ENCODE results near the gene GRK1. TPM values are rescaled to one million over a fixed set of nuclear protein-coding genes. Genes with fewer than 3 reads are reported as not detected.

GRK1 gene
- total RNA-seq, 4 donors from 2014 or later, result 0.07 to 0.12 TPM; not detected in 2

GRCh38 chr13:113726961-113727411 lies 60.0 kb downstream of the GRK1 start:
- Histone ChIP-seq H3K4me1 (peaks cover 0 to 5% of the 10 kb centered on the region in 2 donors), H3K27me3 (peaks cover 0 to 5% of the 10 kb centered on the region in 2 donors), H3K9me3 (no peaks in the 10 kb centered on the region), H3K36me3 (no peaks in the 10 kb centered on the region), H3K27ac (no peak overlapping the region), H3K4me3 (no peak overlapping the region)
- intact Hi-C loops (cut with DNase I; ENCODE audit: low total_unique reads), result no loop called here
- no peak for DNase-seq
- TF ChIP-seq POLR2A (IDR thresholded peaks at IDR 0.05) (no peak), CTCF (IDR thresholded peaks at IDR 0.05) (no peak)

GRCh38 chr13:113728571-113729054 lies 61.6 kb downstream of the GRK1 start:
- TF ChIP-seq POLR2A (IDR thresholded peaks at IDR 0.05), result no peak
- no peak for TF ChIP-seq CTCF (IDR thresholded peaks at IDR 0.05)
- Histone ChIP-seq H3K9me3 (no peaks in the 10 kb centered on the region), H3K27me3 (peaks cover 0 to 5% of the 10 kb centered on the region in 2 donors), H3K4me1 (peaks cover 0 to 5% of the 10 kb centered on the region in 2 donors), H3K27ac (no peak overlapping the region), H3K36me3 (no peaks in the 10 kb centered on the region), H3K4me3 (no peak overlapping the region)
- no peak for DNase-seq
- intact Hi-C loops (cut with DNase I; ENCODE audit: low total_unique reads), result no loop called here

GRCh38 chr13:113729187-113730019 lies 62.4 kb downstream of the GRK1 start:
- Histone ChIP-seq H3K4me3 (no peak overlapping the region), H3K27me3 (peaks cover 0 to 5% of the 10 kb centered on the region in 2 donors), H3K27ac (no peak overlapping the region), H3K9me3 (no peaks in the 10 kb centered on the region), H3K4me1 (peaks cover 0 to 5% of the 10 kb centered on the region in 2 donors), H3K36me3 (no peaks in the 10 kb centered on the region)
- intact Hi-C loops (cut with DNase I; ENCODE audit: low total_unique reads), result no loop called here
- TF ChIP-seq POLR2A (IDR thresholded peaks at IDR 0.05) (no peak), CTCF (IDR thresholded peaks at IDR 0.05) (no peak)
- DNase-seq, result no peak

GRCh38 chr13:113730258-113730691 lies 63.3 kb downstream of the GRK1 start:
- no peaks in the 10 kb centered on the region for H3K9me3 ChIP-seq
- no peaks in the 10 kb centered on the region for H3K27me3 ChIP-seq
- intact Hi-C loops (cut with DNase I; ENCODE audit: low total_unique reads), result no loop called here
- H3K27ac ChIP-seq, result no peak overlapping the region
- no peaks in the 10 kb centered on the region for H3K4me1 ChIP-seq
- H3K36me3 ChIP-seq, result no peaks in the 10 kb centered on the region
- TF ChIP-seq CTCF (IDR thresholded peaks at IDR 0.05), result no peak
- no peak for TF ChIP-seq POLR2A (IDR thresholded peaks at IDR 0.05)
- no peak overlapping the region for H3K4me3 ChIP-seq
- no peak for DNase-seq

DNA sequence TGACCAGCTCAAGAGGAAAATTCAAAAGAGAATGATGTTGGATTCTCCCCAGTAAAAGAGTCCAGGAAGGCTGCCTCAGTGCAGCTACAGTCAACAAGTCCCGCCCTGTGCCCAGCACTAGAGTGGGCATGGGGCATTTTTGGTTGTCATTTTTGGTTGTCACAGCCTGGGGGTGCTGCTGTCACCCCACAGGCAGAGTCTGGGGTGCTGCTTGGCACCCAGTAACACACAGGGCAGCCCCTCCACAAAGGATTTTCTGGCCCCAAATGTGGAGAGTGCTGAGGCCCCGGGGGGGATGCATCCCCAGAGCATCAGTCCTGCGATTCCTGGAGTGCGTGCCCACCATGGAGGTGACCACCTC lies 63.8 kb downstream of the GRK1 start:
- no peak overlapping the region for H3K27ac ChIP-seq
- no peaks in the 10 kb centered on the region for H3K9me3 ChIP-seq
- intact Hi-C loops (cut with DNase I; ENCODE audit: low total_unique reads), result no loop called here
- H3K36me3 ChIP-seq, result no peaks in the 10 kb centered on the region
- H3K4me3 ChIP-seq, result no peak overlapping the region
- H3K27me3 ChIP-seq, result no peaks in the 10 kb centered on the region
- TF ChIP-seq POLR2A (IDR thresholded peaks at IDR 0.05), result no peak
- no peak for TF ChIP-seq CTCF (IDR thresholded peaks at IDR 0.05)
- no peak for DNase-seq
- no peaks in the 10 kb centered on the region for H3K4me1 ChIP-seq

Data from uterus (tissue), 4 donors.